ENCODE data around the gene PM20D1. TPM values are rescaled to one million over a fixed set of nuclear protein-coding genes. Genes with fewer than 3 reads are reported as not detected.

PM20D1 gene
- total RNA-seq, 6 experiments from 2014 or later = not detected

DNA sequence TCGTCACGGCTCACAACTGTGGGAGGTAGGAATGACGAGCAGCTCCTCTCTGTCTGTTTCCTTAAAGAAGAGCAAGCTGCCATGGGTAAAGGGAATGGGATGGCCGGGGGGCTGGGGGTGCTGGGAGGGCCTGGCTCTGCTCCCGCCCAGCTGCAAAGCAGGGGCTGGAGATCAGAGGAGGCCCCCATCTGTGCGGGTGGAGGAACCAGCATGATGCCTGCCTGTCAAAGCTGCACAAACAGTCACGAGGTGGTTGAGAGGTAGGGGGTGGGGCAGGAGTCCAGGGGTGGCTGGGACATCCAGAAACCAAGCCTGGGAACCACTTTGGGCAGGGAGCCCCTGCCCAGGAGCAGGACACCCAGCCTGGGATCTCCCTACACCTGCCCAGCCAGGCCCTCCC is 49.5 kb downstream of the PM20D1 start:
- H3K36me3 Mint-ChIP-seq (ENCODE audit: low read depth) = peaks cover 13% of the 10 kb centered on the region
- no peak for DNase-seq
- no peaks in the 10 kb centered on the region for H3K9me3 Mint-ChIP-seq
- H3K27ac Mint-ChIP-seq = no peak overlapping the region
- H3K4me3 Mint-ChIP-seq = no peak overlapping the region
- peaks cover 6% of the 10 kb centered on the region for H3K4me1 Mint-ChIP-seq (ENCODE audit: low read depth)
- peaks cover 2% of the 10 kb centered on the region; the same call in 1 of the 2 replicates for H3K27me3 Mint-ChIP-seq (ENCODE audit: insufficient read depth)
- TF ChIP-seq, protein P1, sequence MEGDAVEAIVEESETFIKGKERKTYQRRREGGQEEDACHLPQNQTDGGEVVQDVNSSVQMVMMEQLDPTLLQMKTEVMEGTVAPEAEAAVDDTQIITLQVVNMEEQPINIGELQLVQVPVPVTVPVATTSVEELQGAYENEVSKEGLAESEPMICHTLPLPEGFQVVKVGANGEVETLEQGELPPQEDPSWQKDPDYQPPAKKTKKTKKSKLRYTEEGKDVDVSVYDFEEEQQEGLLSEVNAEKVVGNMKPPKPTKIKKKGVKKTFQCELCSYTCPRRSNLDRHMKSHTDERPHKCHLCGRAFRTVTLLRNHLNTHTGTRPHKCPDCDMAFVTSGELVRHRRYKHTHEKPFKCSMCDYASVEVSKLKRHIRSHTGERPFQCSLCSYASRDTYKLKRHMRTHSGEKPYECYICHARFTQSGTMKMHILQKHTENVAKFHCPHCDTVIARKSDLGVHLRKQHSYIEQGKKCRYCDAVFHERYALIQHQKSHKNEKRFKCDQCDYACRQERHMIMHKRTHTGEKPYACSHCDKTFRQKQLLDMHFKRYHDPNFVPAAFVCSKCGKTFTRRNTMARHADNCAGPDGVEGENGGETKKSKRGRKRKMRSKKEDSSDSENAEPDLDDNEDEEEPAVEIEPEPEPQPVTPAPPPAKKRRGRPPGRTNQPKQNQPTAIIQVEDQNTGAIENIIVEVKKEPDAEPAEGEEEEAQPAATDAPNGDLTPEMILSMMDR (IDR thresholded peaks at IDR 0.05) = no peak

DNA sequence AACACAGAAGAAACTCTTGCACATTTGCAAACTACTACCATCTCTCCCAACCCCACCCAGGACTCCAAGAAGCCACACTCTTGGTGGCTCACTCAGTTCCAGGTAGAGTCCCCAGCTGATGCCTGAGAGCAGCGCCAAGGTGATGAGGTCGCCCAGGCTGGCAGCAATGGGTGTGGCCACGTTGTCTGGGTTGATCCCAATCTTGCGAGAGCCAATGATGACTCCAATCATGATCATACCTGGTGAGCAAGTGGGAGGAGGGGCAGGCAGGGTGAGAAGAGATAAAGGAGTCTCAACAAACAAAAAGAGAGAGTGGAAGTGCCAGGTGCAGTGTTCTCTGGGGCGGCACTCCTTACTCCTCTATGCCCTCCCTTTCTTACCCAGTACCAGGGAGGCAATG is 51.4 kb downstream of the PM20D1 start:
- Mint-ChIP-seq H3K27ac (no peak overlapping the region), H3K27me3 (ENCODE audit: insufficient read depth) (peaks cover 2% of the 10 kb centered on the region; the same call in 1 of the 2 replicates), H3K9me3 (no peaks in the 10 kb centered on the region), H3K4me3 (no peak overlapping the region), H3K4me1 (ENCODE audit: low read depth) (no peaks in the 10 kb centered on the region), H3K36me3 (ENCODE audit: low read depth) (peaks cover 13% of the 10 kb centered on the region)
- TF ChIP-seq, protein P1 (IDR thresholded peaks at IDR 0.05) = no peak
- no peak for DNase-seq

DNA sequence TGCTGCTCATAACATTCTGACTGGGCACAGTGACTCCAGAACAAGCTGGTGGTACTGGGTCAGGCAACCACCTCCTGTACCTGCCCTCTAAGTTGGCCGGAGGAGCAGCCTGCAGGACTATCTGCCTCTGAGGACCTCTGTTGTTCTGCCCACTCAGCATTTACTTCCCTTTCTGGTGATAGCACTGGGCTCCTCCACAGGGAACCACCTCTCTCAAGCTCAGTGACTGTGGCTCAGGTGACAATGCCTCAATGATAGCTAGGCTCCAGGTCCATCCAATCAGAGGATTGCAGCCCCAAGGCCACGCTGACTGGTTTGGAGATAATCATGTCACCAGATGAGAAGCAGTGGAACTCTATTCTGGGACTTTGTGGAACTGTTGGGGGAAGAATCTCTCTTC is 52.8 kb downstream of the PM20D1 start:
- H3K36me3 Mint-ChIP-seq (ENCODE audit: low read depth) = peaks cover 13% of the 10 kb centered on the region
- no peaks in the 10 kb centered on the region for H3K9me3 Mint-ChIP-seq
- H3K27ac Mint-ChIP-seq = no peak overlapping the region
- no peak overlapping the region for H3K4me3 Mint-ChIP-seq
- peaks cover 10% of the 10 kb centered on the region for H3K4me1 Mint-ChIP-seq (ENCODE audit: low read depth)
- H3K27me3 Mint-ChIP-seq (ENCODE audit: insufficient read depth) = peaks cover 5% of the 10 kb centered on the region; the same call in 1 of the 2 replicates
- no peak for DNase-seq
- TF ChIP-seq, protein P1 (IDR thresholded peaks at IDR 0.05) = no peak

DNA sequence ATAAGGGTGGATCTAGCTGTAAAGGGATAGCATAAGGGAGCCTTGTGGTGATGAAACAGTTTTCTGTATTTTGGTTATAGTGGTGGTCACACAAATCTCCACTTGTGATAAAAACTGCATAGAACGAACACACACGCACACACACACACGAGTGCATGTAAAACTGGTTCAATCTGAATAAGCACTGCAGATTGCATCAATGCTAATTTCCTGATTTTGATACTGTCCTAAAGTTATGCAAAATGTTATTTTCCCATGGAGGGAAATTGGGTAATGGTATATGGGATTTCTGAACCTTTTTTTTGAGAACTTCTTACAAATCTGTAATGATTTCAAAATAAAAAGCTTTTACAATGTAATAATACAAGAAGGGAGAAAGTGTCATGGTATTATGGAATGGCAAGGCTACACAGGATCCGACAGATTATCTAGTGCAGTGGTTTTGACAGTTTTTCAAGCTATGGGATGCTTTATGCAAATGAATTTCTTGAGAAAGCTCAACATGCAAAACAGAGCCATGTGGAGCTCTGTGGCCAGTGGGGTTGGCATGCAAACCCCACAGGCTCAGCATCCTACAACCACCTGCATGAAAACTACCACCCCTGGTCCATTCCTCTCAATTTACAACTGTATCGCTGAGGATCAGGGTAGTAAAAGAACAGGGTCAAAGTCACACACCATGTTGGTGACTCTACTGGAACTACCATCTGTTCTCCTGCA is 55.8 kb downstream of the PM20D1 start:
- Mint-ChIP-seq H3K9me3 (no peaks in the 10 kb centered on the region), H3K4me3 (no peak overlapping the region), H3K27ac (no peak overlapping the region), H3K27me3 (ENCODE audit: insufficient read depth) (peaks cover 6% of the 10 kb centered on the region), H3K4me1 (ENCODE audit: low read depth) (peaks cover 13% of the 10 kb centered on the region), H3K36me3 (ENCODE audit: low read depth) (peaks cover 27% of the 10 kb centered on the region)
- no peak for DNase-seq
- TF ChIP-seq, protein P1 (IDR thresholded peaks at IDR 0.05) = no peak

DNA sequence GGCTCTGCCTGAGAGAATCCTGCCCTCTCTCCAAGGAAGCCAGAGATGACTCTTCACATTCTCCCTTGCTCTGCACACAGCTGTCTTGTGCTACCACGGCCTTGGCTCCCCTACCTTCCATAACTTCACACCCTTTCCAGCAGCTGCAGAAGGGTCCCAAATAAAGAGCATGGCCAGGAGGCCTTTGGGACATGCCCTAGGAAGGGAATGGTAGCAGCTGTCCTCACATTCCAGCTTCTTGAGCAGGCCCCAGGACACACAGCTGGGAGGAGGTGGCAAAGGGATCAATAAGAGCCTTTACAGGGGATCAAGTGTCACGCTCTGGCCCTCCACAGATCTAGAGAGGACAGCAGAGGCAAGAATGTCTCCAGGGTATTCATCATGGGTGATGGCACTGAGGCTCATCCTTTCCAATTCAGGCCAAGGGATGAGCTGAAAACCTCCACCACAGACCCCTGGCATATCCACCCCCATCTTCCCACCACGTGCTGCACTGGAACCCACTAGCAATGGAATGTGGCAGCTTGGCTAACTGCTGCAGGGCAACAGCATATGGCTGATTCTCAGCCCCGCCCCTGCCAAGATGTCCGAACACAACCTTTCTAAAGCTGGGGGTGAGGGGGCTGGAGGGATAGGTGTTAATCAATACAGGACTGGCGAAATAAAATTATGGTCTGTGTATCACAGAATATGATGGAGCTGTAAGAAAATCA is 56.8 kb downstream of the PM20D1 start:
- no peak overlapping the region for H3K27ac Mint-ChIP-seq
- H3K27me3 Mint-ChIP-seq (ENCODE audit: insufficient read depth) = peaks cover 6% of the 10 kb centered on the region

More for the DNA sequence above, 56.8 kb downstream of the PM20D1 start:
- Mint-ChIP-seq H3K4me1 (ENCODE audit: low read depth) (peaks cover 13% of the 10 kb centered on the region), H3K36me3 (ENCODE audit: low read depth) (peaks cover 22% of the 10 kb centered on the region), H3K9me3 (no peaks in the 10 kb centered on the region), H3K4me3 (no peak overlapping the region)
- no peak for DNase-seq
- TF ChIP-seq, protein P1 (IDR thresholded peaks at IDR 0.05) = no peak

Data from HFFc6 (cell line).